Spleen (tissue), 11 donors: ENCODE results near the gene PTEN. TPM values are rescaled to one million over a fixed set of nuclear protein-coding genes. Genes with fewer than 3 reads are reported as not detected.
"Not testable (repeated sequence)": the region's sequence is repeated elsewhere in the genome, so short reads cannot be mapped to it uniquely, and the experiment has no call there.

Source experiments
- DNase-seq: peaks from one replicate; pipeline ENCODE4 v3.0.0-alpha.2; 2020
- H3K27ac ChIP-seq, 8 donors: fragments of 200-600 bp; sonication (generic) in 7 of 8; 1 replicate in 4 of 8; 2 replicates in 4 of 8; pipeline versions ENCODE4 v1.5.0 to v1.8.0; 2016 to 2021; ENCODE audit warnings: inconsistent platforms in 4 of 8, mild to moderate bottlenecking in 4 of 8, moderate library complexity in 1 of 8
- H3K27me3 ChIP-seq, 7 donors: fragments of 200-600 bp; sonication (generic) in 6 of 7; replicated peaks in 1 of 7; 1 replicate in 4 of 7; 2 replicates in 3 of 7; pipeline versions ENCODE4 v1.5.0 to v1.8.0; 2016 to 2021; ENCODE audit warnings: inconsistent platforms in 3 of 7, mild to moderate bottlenecking in 1 of 7
- H3K36me3 ChIP-seq, 6 donors: fragments of 200-600 bp; sonication (generic) in 5 of 6; 1 replicate in 4 of 6; 2 replicates in 2 of 6; pipeline versions ENCODE4 v1.5.0 to v1.8.0; 2016 to 2021; ENCODE audit warnings: inconsistent platforms in 2 of 6
- H3K4me1 ChIP-seq, 6 donors: fragments of 200-600 bp; sonication (generic) in 5 of 6; 1 replicate in 3 of 6; 2 replicates in 3 of 6; pipeline versions ENCODE4 v1.5.0 to v1.8.0; 2016 to 2021; ENCODE audit warnings: inconsistent platforms in 3 of 6
- H3K4me3 ChIP-seq, 8 donors: fragments of 200-600 bp; sonication (generic) in 7 of 8; 1 replicate in 4 of 8; 2 replicates in 4 of 8; pipeline versions ENCODE4 v1.5.0 to v1.8.0; 2016 to 2021; ENCODE audit warnings: inconsistent platforms in 4 of 8, mild to moderate bottlenecking in 4 of 8, moderate library complexity in 2 of 8
- H3K9me3 ChIP-seq, 8 donors: fragments of 200-600 bp; sonication (generic) in 7 of 8; 1 replicate in 4 of 8; 2 replicates in 4 of 8; pipeline versions ENCODE4 v1.5.0 to v1.8.0; 2016 to 2021; ENCODE audit warnings: inconsistent platforms in 4 of 8
- CTCF ChIP-seq, 11 experiments: fragments of 200-600 bp in 7 of 11; fragments of 450-650 bp in 4 of 11; sonication (generic) in 4 of 11; IDR thresholded peaks in 8 of 11; conservative IDR thresholded peaks in 3 of 11; 1 replicate in 7 of 11; 2 replicates in 4 of 11; pipeline versions ENCODE4 v1.4.0 to v1.8.0; 2016 to 2021; ENCODE audit warnings: antibody characterized with exemption in 11 of 11, inconsistent platforms in 4 of 11, mild to moderate bottlenecking in 1 of 11
- POLR2A ChIP-seq, 3 donors: fragments of 450-650 bp; IDR thresholded peaks; one replicate each; pipeline ENCODE4 v1.5.1; 2017; ENCODE audit warnings: antibody characterized with exemption in 3 of 3, mild to moderate bottlenecking in 1 of 3
- POLR2AphosphoS5 ChIP-seq, 3 donors: sonication (generic); formaldehyde crosslinking; IDR thresholded peaks; one replicate each; pipeline ENCODE4 v1.5.1; 2017; ENCODE audit warnings: antibody characterized with exemption in 3 of 3
- WGBS, 5 donors: extraction: QIAGEN DNeasy Blood & Tissue Kit in 3 of 5; methylation state at CpG; one replicate each; pipeline versions ENCODE4 v1.1.5 to v1.1.7; 2013 to 2018; 5-methylcytosine and 5-hydroxymethylcytosine counted together
- intact Hi-C: fragments of 100-400 bp; cut with DNase I; formaldehyde crosslinking; loops from one replicate; pipeline ENCODE4 v1.15.0; 2023; ENCODE audit warnings: low total_unique reads
- polyA plus RNA-seq, 3 donors: library from polyadenylated mRNA; stranded (reverse); fragments of 200-250 nt; gene quantifications; one replicate each; pipeline ENCODE4 v1.2.1, GENCODE V29; 2013
- total RNA-seq, 7 donors: library from RNA; depleted of rRNA in 3 of 7; stranded (reverse); fragments of >200 nt in 3 of 7; fragmentation: NEBNext Ultra II Directional in 4 of 7; extraction: Animal tissue kit (Norgen Biotek cat#: 25700) in 4 of 7; gene quantifications; one replicate each; pipeline versions ENCODE4 v1.1.0 to v1.2.1, GENCODE V29; 2016 to 2021
- donor health status: healthy with polysubstance abuse.
- donor health status: DM: no; HTN: no; CAD: no; lungs with moderate emphysema.
- donor health status: DM: no; HTN: no; CAD: no.
- donor health status: Bipolar disorder and iron deficiency.
- donor health status: healthy.
- donor health status: DM: no; HTN: no; CAD: no.
- donor health status: DM: yes; HTN: yes; CAD: no.

The PTEN gene
- total and polyA plus RNA-seq, 10 donors, result 38.1 to 300 (median 200) TPM

DNA sequence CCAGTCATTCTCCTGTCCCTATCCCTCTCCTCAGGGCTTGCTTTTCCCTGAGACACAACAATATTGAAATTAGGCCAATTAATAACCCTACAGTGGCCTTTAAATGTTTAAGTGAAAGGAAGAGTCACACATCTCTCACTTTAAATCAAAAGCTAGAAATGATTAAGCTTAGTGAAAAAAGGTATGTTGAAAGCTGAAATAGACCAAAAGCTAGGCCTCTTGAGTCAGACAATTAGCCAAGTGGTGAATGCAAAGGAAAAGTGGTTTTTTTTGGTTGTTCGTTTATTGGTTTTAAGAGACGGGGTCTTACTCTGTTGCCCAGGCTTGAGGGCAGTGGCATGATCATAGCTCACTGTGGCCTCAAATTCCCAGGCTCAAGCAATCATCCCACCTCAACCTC is 35.7 kb upstream of the PTEN start:
- Histone ChIP-seq H3K27me3 (no peaks in the 10 kb centered on the region), H3K36me3 (no peaks in the 10 kb centered on the region), H3K27ac (no peak overlapping the region), H3K4me3 (no peak overlapping the region), H3K9me3 (no peaks in the 10 kb centered on the region), H3K4me1 (no peaks in the 10 kb centered on the region)
- DNase-seq, result no peak
- TF ChIP-seq CTCF (IDR thresholded peaks at IDR 0.05 in 8 of 11, conservative IDR thresholded peaks at IDR 0.05 in 3 of 11) (no peak), POLR2AphosphoS5 (IDR thresholded peaks at IDR 0.05) (no peak), POLR2A (IDR thresholded peaks at IDR 0.05) (no peak)
- intact Hi-C loops, result no loop called here
- WGBS, 5 donors, result 70 to 95% (median 88%) methylated on average over 2 of the region's 2 CpGs

- WGBS, 5 donors, result 89 to 99% (median 93%) methylated on average over 4 of the region's 4 CpGs
- DNase-seq, H3K27me3 ChIP-seq, H3K4me1 ChIP-seq, H3K4me3 ChIP-seq, intact Hi-C loops, H3K27ac ChIP-seq, H3K36me3 ChIP-seq, H3K9me3 ChIP-seq: not testable (repeated sequence)
Measured at GRCh38 chr10:87829051-87829450, 34.4 kb upstream of the PTEN start.

DNA sequence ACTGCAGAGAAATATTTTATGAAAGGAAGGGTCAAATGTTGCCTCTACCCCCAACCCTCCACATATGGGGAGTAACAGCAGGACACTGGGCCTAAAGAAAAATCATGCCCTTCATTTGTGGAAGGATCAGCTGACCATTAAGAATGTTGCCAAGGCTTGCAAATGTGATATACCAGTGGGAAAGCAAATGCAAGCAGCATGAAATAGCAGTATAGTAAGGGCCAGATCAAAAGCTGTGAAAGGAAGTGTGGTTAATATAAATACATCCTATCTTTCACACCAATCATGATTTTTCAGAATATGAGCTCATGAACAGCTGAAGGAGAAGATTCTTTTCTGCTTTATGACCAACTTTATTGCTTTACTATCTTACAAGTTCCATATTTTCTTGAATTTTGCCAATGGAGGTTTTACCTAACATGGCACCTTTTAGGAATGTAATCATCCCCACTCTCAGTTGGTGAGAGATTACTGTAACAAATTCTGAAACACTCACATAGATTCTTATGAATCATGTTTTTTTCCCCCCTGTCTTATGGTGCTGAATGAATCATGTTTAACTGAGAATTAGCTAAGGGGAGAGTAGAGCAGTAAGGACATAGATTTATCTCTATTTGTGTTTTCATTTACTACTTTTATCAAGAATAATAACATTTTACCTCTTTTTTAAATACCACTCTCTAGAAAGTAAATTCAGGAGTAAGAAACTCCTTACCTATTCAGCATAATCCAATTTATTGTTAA is 33.3 kb upstream of the PTEN start:
- no peaks in the 10 kb centered on the region for H3K9me3 ChIP-seq
- H3K27ac ChIP-seq, result no peak overlapping the region
- no peak for DNase-seq
- H3K4me1 ChIP-seq, result no peaks in the 10 kb centered on the region
- H3K27me3 ChIP-seq, result no peaks in the 10 kb centered on the region
- H3K4me3 ChIP-seq, result no peak overlapping the region
- intact Hi-C loops, result no loop called here
- no peak for TF ChIP-seq CTCF (IDR thresholded peaks at IDR 0.05 in 8 of 11, conservative IDR thresholded peaks at IDR 0.05 in 3 of 11)
- TF ChIP-seq POLR2AphosphoS5 (IDR thresholded peaks at IDR 0.05), result no peak
- TF ChIP-seq POLR2A (IDR thresholded peaks at IDR 0.05), result no peak
- no peaks in the 10 kb centered on the region for H3K36me3 ChIP-seq

DNA sequence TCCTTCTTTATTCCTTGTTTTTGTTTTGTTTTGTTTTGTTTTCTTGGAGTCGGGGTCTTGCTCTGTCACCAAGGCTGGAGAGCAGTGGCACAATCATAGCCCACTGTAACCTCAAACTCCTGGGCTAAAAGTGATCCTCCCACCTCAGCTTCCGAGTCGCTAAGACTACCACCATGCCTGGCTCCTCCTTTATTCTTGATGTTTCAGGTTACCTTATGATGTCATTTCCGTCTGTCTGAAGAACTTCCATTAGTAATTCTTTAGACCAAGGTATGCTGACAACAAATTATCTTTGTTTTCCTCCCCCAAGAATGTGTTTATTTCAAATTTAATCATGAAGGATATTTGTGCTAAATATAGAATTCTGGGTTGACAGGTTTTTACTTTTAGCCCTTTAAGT is 27.3 kb upstream of the PTEN start:
- Histone ChIP-seq H3K4me3 (no peak overlapping the region), H3K4me1 (peaks cover 0 to 6% (median 0%) of the 10 kb centered on the region in 6 donors), H3K27ac (no peak overlapping the region), H3K36me3 (no peaks in the 10 kb centered on the region), H3K27me3 (no peaks in the 10 kb centered on the region), H3K9me3 (no peaks in the 10 kb centered on the region)
- TF ChIP-seq POLR2AphosphoS5 (IDR thresholded peaks at IDR 0.05), result no peak
- no peak for TF ChIP-seq CTCF (IDR thresholded peaks at IDR 0.05 in 8 of 11, conservative IDR thresholded peaks at IDR 0.05 in 3 of 11)
- TF ChIP-seq POLR2A (IDR thresholded peaks at IDR 0.05), result no peak
- DNase-seq, result no peak
- 85 to 97% (median 95%) methylated on average over 4 of the region's 4 CpGs for WGBS, 5 donors
- intact Hi-C loops, result no loop called here

DNA sequence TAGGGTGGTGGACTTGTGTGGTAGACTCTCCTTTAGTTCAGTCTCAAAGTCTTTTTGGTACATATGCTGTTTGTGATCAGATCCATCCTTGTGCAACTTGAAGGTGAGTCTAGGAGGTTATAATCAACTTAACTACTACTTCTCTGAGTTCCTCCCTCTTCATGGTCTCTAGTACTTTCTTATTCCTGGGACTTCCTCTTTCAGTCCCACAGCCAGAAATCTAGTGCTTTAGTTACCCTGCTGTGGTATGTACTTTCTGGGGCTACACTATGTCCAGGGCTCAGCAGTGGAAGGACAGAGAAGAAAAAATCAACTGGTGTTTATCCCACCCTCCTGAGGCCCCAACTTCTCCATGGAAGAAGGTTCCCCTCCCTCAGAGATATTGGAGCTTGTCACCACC is 26.0 kb upstream of the PTEN start:
- Histone ChIP-seq H3K4me3 (no peak overlapping the region), H3K36me3 (no peaks in the 10 kb centered on the region), H3K9me3 (no peaks in the 10 kb centered on the region), H3K27ac (no peak overlapping the region), H3K4me1 (peaks cover 0 to 6% (median 0%) of the 10 kb centered on the region in 6 donors), H3K27me3 (no peaks in the 10 kb centered on the region)
- TF ChIP-seq CTCF (IDR thresholded peaks at IDR 0.05 in 8 of 11, conservative IDR thresholded peaks at IDR 0.05 in 3 of 11) (no peak), POLR2A (IDR thresholded peaks at IDR 0.05) (no peak), POLR2AphosphoS5 (IDR thresholded peaks at IDR 0.05) (no peak)
- intact Hi-C loops, result no loop called here
- no peak for DNase-seq
